ENCODE results near the gene RAB3IL1.

- no peak for TF ChIP-seq CTCF (IDR thresholded peaks at IDR 0.05)
- no peak for TF ChIP-seq POLR2A (IDR thresholded peaks at IDR 0.05)
Observed at GRCh38 chr11:61924064-61924455, 6.7 kb upstream of the RAB3IL1 start.
